H1 (cell line): ENCODE measurements around the gene SP8. TPM values are rescaled to one million over a fixed set of nuclear protein-coding genes. Genes with fewer than 3 reads are reported as not detected.

Experiments
- CTCF ChIA-PET: fragments of 300-600 bp; sonication (Branson Sonifier 250); formaldehyde crosslinking; loops from one replicate; lab custom pipeline; 2021; ENCODE audit not compliant: partially characterized antibody; lab: Charles Lee
- POLR2A ChIA-PET: fragments of 300-600 bp; sonication (Branson Sonifier 250); formaldehyde crosslinking; loops from one replicate; lab custom pipeline; 2021; ENCODE audit warnings: inconsistent platforms; ENCODE audit not compliant: partially characterized antibody; lab: Charles Lee
- DNase-seq, 2 experiments: peaks; one replicate each; pipeline versions ENCODE4 v3.0.0 to v3.0.0-alpha.2; 2010 to 2022; ENCODE audit warnings: low spot score in 2 of 2, low read depth in 1 of 2, mixed read lengths in 1 of 2
- FAIRE-seq: peaks from 2 replicates; lab custom pipeline; 2011; peaks lifted over from hg19 to GRCh38; lab: Jason Lieb, UNC
- H2AFZ ChIP-seq: 2 replicates; pipeline ENCODE4 v1.8.1; 2012; ENCODE audit warnings: low read length, inconsistent platforms
- H2AK5ac ChIP-seq: 2 replicates; pipeline ENCODE4 v1.6.1; 2013; ENCODE audit warnings: low read depth, low read length
- H2BK120ac ChIP-seq: replicated peaks from 2 replicates; pipeline ENCODE3; 2013; ENCODE audit warnings: low read depth, low read length, inconsistent platforms
- H2BK12ac ChIP-seq: 2 replicates; pipeline ENCODE4 v1.6.1; 2013; ENCODE audit warnings: low read depth, low read length
- H2BK15ac ChIP-seq: 2 replicates; pipeline ENCODE4 v1.6.1; 2013; ENCODE audit warnings: low read length
- H2BK20ac ChIP-seq: 2 replicates; pipeline ENCODE4 v1.6.1; 2013; ENCODE audit warnings: low read length
- H2BK5ac ChIP-seq: 2 replicates; pipeline ENCODE4 v1.6.1; 2013; ENCODE audit warnings: low read depth, low read length
- H3K14ac ChIP-seq: 2 replicates; pipeline ENCODE4 v1.6.1; 2013; ENCODE audit warnings: inconsistent platforms; ENCODE audit not compliant: insufficient read length
- H3K18ac ChIP-seq: 2 replicates; pipeline ENCODE4 v1.6.1; 2013; ENCODE audit warnings: low read length; ENCODE audit errors: extremely low read depth
- H3K23ac ChIP-seq: 2 replicates; pipeline ENCODE4 v1.6.1; 2013; ENCODE audit warnings: inconsistent platforms; ENCODE audit not compliant: insufficient read length
- H3K23me2 ChIP-seq: 2 replicates; pipeline ENCODE4 v1.6.1; 2013; ENCODE audit warnings: low read depth, low read length
- H3K27ac ChIP-seq: 2 replicates; pipeline ENCODE4 v1.6.1; 2011; ENCODE audit warnings: low read depth, low read length, inconsistent platforms
- H3K27me3 ChIP-seq, 4 experiments: replicated peaks in 1 of 4; 1 replicate in 1 of 4; 2 replicates in 3 of 4; pipeline versions ENCODE4 v1.6.1 to v1.8.1; 2011 to 2013; ENCODE audit warnings: low read length in 3 of 4, mild to moderate bottlenecking in 3 of 4, inconsistent platforms in 2 of 4, mixed read lengths in 2 of 4, moderate library complexity in 1 of 4; ENCODE audit not compliant: control insufficient read depth in 3 of 4, insufficient read depth in 3 of 4; ENCODE audit errors: extremely low read depth in 1 of 4
- H3K36me3 ChIP-seq, 4 experiments: 2 replicates each; pipeline versions ENCODE4 v1.6.1 to v1.8.1; 2011 to 2013; ENCODE audit warnings: mild to moderate bottlenecking in 4 of 4, low read length in 3 of 4, moderate library complexity in 2 of 4, control low read depth in 1 of 4, inconsistent platforms in 1 of 4; ENCODE audit not compliant: insufficient read depth in 4 of 4, control insufficient read depth in 2 of 4
- H3K4ac ChIP-seq: replicated peaks from 2 replicates; pipeline ENCODE3; 2013; ENCODE audit warnings: low read length, low read depth, mixed read lengths, inconsistent platforms; ENCODE audit not compliant: insufficient read length
- H3K4me1 ChIP-seq, 4 experiments: replicated peaks in 1 of 4; 1 replicate in 1 of 4; 2 replicates in 3 of 4; pipeline versions ENCODE4 v1.6.1 to v1.8.1; 2011 to 2013; ENCODE audit warnings: low read length in 3 of 4, inconsistent platforms in 2 of 4, mixed read lengths in 1 of 4; ENCODE audit not compliant: insufficient read depth in 4 of 4, control insufficient read depth in 3 of 4
- H3K4me2 ChIP-seq, 2 experiments: 2 replicates each; pipeline versions ENCODE4 v1.6.1 to v1.8.1; 2011 to 2013; ENCODE audit warnings: low read depth in 2 of 2, low read length in 2 of 2, control low read depth in 1 of 2, inconsistent platforms in 1 of 2, mild to moderate bottlenecking in 1 of 2; ENCODE audit not compliant: insufficient read depth in 1 of 2
- H3K4me3 ChIP-seq, 4 experiments: fragments of 200-600, 300-600 bp in 1 of 4; sonication (generic), shearing (Covaris generic), sonication (Bioruptor Twin) in 1 of 4; 2 replicates each; pipeline versions ENCODE4 v1.5.1 to v1.8.1; 2011 to 2016; ENCODE audit warnings: low read length in 4 of 4, low read depth in 3 of 4, control low read depth in 2 of 4, inconsistent platforms in 2 of 4, mild to moderate bottlenecking in 2 of 4, mixed read lengths in 1 of 4, moderate library complexity in 1 of 4; ENCODE audit not compliant: insufficient read depth in 2 of 4; ENCODE audit errors: extremely low read depth in 1 of 4
- H3K56ac ChIP-seq: replicated peaks from 2 replicates; pipeline ENCODE3; 2013; ENCODE audit warnings: low read depth, mild to moderate bottlenecking, mixed read lengths, low read length, inconsistent platforms; ENCODE audit not compliant: insufficient read length
- H3K79me1 ChIP-seq: 2 replicates; pipeline ENCODE4 v1.6.1; 2013; ENCODE audit warnings: low read depth, low read length, control low read depth
- H3K79me2 ChIP-seq, 2 experiments: 2 replicates each; pipeline versions ENCODE4 v1.6.1 to v1.8.1; 2012 to 2013; ENCODE audit warnings: low read length in 2 of 2, mild to moderate bottlenecking in 2 of 2, inconsistent platforms in 1 of 2; ENCODE audit not compliant: insufficient read depth in 2 of 2, control insufficient read depth in 1 of 2
- H3K9ac ChIP-seq, 4 experiments: replicated peaks in 1 of 4; 1 replicate in 1 of 4; 2 replicates in 3 of 4; pipeline versions ENCODE4 v1.6.1 to v1.8.1; 2011 to 2013; ENCODE audit warnings: low read depth in 3 of 4, low read length in 3 of 4, control low read depth in 2 of 4, mild to moderate bottlenecking in 2 of 4, moderate library complexity in 2 of 4, inconsistent platforms in 1 of 4; ENCODE audit errors: extremely low read depth in 1 of 4
- H3K9me3 ChIP-seq, 2 experiments: 2 replicates each; pipeline versions ENCODE4 v1.6.1 to v1.8.1; 2012 to 2013; ENCODE audit warnings: mild to moderate bottlenecking in 2 of 2, moderate library complexity in 2 of 2, control low read depth in 1 of 2, inconsistent platforms in 1 of 2, low read depth in 1 of 2, low read length in 1 of 2, mixed read lengths in 1 of 2; ENCODE audit not compliant: insufficient read depth in 2 of 2
- H4K20me1 ChIP-seq, 2 experiments: replicated peaks in 1 of 2; 2 replicates each; pipeline versions ENCODE3 to v1.8.1; 2011 to 2013; ENCODE audit warnings: inconsistent platforms in 2 of 2, low read length in 2 of 2, mild to moderate bottlenecking in 1 of 2; ENCODE audit not compliant: insufficient read depth in 2 of 2, control insufficient read depth in 1 of 2
- H4K5ac ChIP-seq: 2 replicates; pipeline ENCODE4 v1.6.1; 2013; ENCODE audit warnings: low read length, low read depth, mixed read lengths, inconsistent platforms; ENCODE audit not compliant: insufficient read length
- H4K8ac ChIP-seq: 2 replicates; pipeline ENCODE4 v1.8.0; 2013; ENCODE audit warnings: mild to moderate bottlenecking, moderate library complexity, low read length, inconsistent platforms; ENCODE audit not compliant: insufficient read depth; ENCODE audit errors: extremely low read depth
- H4K91ac ChIP-seq: replicated peaks from 2 replicates; pipeline ENCODE3; 2013; ENCODE audit warnings: low read length, mixed read lengths, inconsistent platforms; ENCODE audit not compliant: insufficient read length
- GTF2F1 ChIP-seq: IDR thresholded peaks from 2 replicates; pipeline ENCODE4 v1.6.1; 2012; ENCODE audit warnings: low read depth, low read length, improper control_type of control experiment, borderline replicate concordance
- HDAC2 ChIP-seq, 2 experiments: fragments of 300-600 bp in 1 of 2; sonication (generic) in 1 of 2; IDR thresholded peaks; 2 replicates each; pipeline ENCODE4 v1.6.1; 2011 to 2012; ENCODE audit warnings: low read depth in 2 of 2, low read length in 2 of 2, mild to moderate bottlenecking in 2 of 2, moderate library complexity in 2 of 2, borderline replicate concordance in 1 of 2, inconsistent platforms in 1 of 2
- MAFK ChIP-seq: IDR thresholded peaks from 2 replicates; pipeline ENCODE4 v1.6.1; 2012; ENCODE audit warnings: low read depth, mild to moderate bottlenecking, improper control_type of control experiment, low read length
- SUZ12 ChIP-seq: fragments of 200-600 bp; sonication (generic); IDR thresholded peaks from 2 replicates; pipeline ENCODE4 v1.6.1; 2012; ENCODE audit warnings: mild to moderate bottlenecking, inconsistent platforms, low read length, moderate library complexity, mixed read lengths
- YY1 ChIP-seq: IDR thresholded peaks from 2 replicates; pipeline ENCODE4 v1.6.1; 2011; ENCODE audit warnings: low read depth, mild to moderate bottlenecking, low read length
- WGBS, 2 experiments: shearing (Covaris generic) in 1 of 2; methylation state at CpG; one replicate each; pipeline versions ENCODE4 v1.1.6 to v1.1.7; 2013 to 2015; ENCODE audit warnings: low lambda C conversion rate in 2 of 2, mixed read lengths in 2 of 2, inconsistent platforms in 1 of 2, low coverage in 1 of 2, missing lambda C conversion rate in 1 of 2; ENCODE audit not compliant: insufficient replicate concordance in 2 of 2, insufficient coverage in 1 of 2, insufficient read length in 1 of 2; ENCODE audit errors: extremely low coverage in 1 of 2, missing lambda C conversion rate in 1 of 2; 5-methylcytosine and 5-hydroxymethylcytosine counted together
- polyA plus RNA-seq, 7 experiments: library from polyadenylated mRNA; depleted of rRNA in 3 of 7; stranded (reverse) in 5 of 7; unstranded in 2 of 7; fragments of >200 nt in 5 of 7; fragments of 200-250 nt in 2 of 7; gene quantifications; 1 replicate in 5 of 7; 2 replicates in 1 of 7; 4 replicates in 1 of 7; pipeline versions ENCODE4 v1.2.1 to v1.2.3, GENCODE V29; 2011 to 2013; ENCODE audit warnings: missing spikeins in 2 of 7, mixed read lengths in 2 of 7
- total RNA-seq: library from RNA; stranded (reverse); fragmentation: NEBNext Ultra II Directional; extraction: Animal tissue kit (Norgen Biotek cat#: 25700); gene quantifications from 2 replicates; pipeline ENCODE4 v1.2.1, GENCODE V29; 2021
- TF ChIP-seq, protein P1 (sequence below): IDR thresholded peaks from 2 replicates; pipeline ENCODE4 v1.6.1; 2011; ENCODE audit warnings: low read depth, mild to moderate bottlenecking, low read length; ENCODE audit not compliant: insufficient read depth

Gene SP8
- total and polyA plus RNA-seq, 2 of the 8 experiments (the other 6 are each of a cell fraction or from before 2014, with no cell fraction given) = 11.3 to 12.0 TPM

DNA sequence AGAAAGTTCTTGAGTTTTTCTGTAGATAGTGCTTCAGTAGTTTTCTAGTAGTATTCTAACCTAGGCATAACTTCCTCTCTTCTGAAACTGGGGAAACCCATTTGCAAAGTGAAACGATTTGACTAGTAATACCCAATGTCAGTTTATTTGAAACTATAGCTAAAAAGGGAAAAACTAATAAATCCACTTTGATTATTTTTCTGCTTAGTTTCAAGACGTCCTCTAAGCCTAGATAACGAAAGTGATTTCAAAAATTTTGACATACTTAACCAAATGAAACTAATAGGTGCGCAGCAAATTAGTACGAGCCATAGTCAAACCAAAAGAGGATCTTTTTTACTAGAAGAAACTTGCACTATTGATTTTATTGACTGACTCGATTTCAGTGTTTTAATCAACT lies 9.8 kb upstream of the SP8 start:
- WGBS, 2 experiments = 5% methylated on average over 6 of the region's 6 CpGs; no CpG with 5 or more reads in 1 of the 2 experiments
- Histone ChIP-seq H2BK5ac (no peak overlapping the region), H3K4ac (no peak overlapping the region), H3K4me2 (peak overlapping the region; percentile 97 to 99), H4K20me1 (no peaks in the 10 kb centered on the region), H3K27ac (no peak overlapping the region), H4K8ac (no peak overlapping the region), H3K14ac (no peak overlapping the region), H2AFZ (no peak overlapping the region), H4K5ac (peak overlapping the region; percentile 8), H3K79me1 (no peaks in the 10 kb centered on the region), H3K79me2 (peaks cover 0 to 9% of the 10 kb centered on the region in 2 experiments; a peak in 2 of 4 replicates), H3K9ac (no peak overlapping the region; a peak in 1 of 7 replicates), H2BK15ac (no peak overlapping the region), H2BK120ac (no peak overlapping the region), H2AK5ac (no peak overlapping the region), H3K23ac (no peak overlapping the region), H3K9me3 (no peaks in the 10 kb centered on the region), H2BK12ac (no peak overlapping the region), H2BK20ac (no peak overlapping the region), H3K4me1 (peaks cover 12 to 30% (median 21%) of the 10 kb centered on the region in 4 experiments; a peak in 6 of 7 replicates), H3K23me2 (peaks cover 17% of the 10 kb centered on the region), H3K56ac (no peak overlapping the region), H3K27me3 (peaks cover 9 to 38% (median 29%) of the 10 kb centered on the region in 4 experiments), H3K4me3 (peak overlapping the region; percentile 19 to 76 (median 52); a peak in 6 of 8 replicates), H4K91ac (no peak overlapping the region), H3K18ac (no peak overlapping the region), H3K36me3 (no peaks in the 10 kb centered on the region)
- no peak for FAIRE-seq
- CTCF ChIA-PET = interaction anchor here (0.8 to 2.3 kb wide), 7 partner anchors 10 to 145 kb away, joined by 3 to 13 read pairs (median 4); partner anchors contain the start of gene SP8
- TF ChIP-seq HDAC2 (IDR thresholded peaks at IDR 0.05; ENCODE audit: borderline replicate concordance in 1 of 2, low read depth in 2 of 2, low read length in 2 of 2) = no peak
- TF ChIP-seq YY1 = no peak
- TF ChIP-seq GTF2F1 = no peak
- TF ChIP-seq MAFK = no peak
- no peak for TF ChIP-seq SUZ12
- TF ChIP-seq, protein P1, sequence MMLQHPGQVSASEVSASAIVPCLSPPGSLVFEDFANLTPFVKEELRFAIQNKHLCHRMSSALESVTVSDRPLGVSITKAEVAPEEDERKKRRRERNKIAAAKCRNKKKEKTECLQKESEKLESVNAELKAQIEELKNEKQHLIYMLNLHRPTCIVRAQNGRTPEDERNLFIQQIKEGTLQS = no peak
- POLR2A ChIA-PET = interaction anchor here (1.2 to 16.7 kb wide), 3 partner anchors 15 to 456 kb away, joined by 3 to 192 read pairs (median 5); partner anchors contain the start of gene SP8
- DNase-seq = no peak
